GM19351 (cell line): Measurements from ENCODE around the gene SEC23B.
"Not testable (repeated sequence)": the region's sequence is repeated elsewhere in the genome, so short reads cannot be mapped to it uniquely, and the experiment has no call there.

Experiments
- ATAC-seq: cut with Tn5 transposase; IDR thresholded peaks from one replicate; pipeline ENCODE4 v1.9.1; 2021; ENCODE audit warnings: mild to moderate bottlenecking, moderate library complexity; ENCODE audit not compliant: unreplicated experiment

The SEC23B gene

DNA sequence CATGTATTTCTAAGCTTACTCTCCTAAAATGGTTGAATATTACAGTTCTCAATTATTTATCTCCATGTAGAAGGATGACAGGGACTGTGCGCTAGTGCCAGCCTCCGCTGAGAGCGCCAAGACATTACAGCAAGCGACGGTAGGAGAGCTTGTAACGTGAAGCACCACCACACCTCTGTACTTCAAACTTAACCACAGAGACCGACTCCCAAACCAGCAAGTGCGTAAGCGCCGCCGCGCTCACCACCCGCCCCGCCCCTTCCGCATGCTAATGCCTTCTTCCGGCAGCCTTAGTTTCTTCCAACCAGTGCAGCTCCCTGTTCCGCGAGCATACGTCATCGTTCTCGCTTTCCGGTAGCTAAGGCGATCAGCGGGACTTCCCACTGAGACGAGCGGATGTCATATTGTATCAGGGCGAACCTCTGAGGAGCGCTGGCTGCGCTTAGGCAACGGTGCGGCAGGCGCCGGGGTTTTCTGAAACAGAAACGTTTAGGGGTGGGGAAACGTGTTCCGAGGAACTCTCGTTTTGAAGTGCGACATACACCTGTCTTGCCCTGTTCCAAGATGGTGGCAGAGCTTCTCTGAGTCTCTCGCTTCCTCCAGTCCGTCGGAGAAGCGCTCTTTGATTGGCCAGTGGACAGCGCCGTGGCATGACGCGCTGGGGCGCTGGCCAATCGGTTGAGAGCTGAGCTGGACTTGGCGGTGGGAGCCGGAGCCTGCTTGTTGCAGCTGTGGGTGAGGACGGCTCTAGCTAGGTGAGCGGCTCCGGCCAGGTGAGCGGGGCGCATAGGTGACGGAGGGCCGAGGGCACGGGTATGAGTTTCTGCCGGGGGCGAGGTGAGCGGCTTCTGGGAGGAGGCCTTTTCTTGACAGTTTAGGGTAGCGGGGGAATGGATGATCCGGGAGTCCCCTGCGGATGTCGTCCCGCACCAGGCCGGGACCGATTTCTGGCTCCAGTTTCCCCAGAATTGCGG, at the start of gene SEC23B:
Gene SEC23B (plus strand): TSS at position 723 of the 974 bp plus-strand sequence. CDS start 2,896 bp downstream, outside the sequence.
- peak; percentile 90 for ATAC-seq

DNA sequence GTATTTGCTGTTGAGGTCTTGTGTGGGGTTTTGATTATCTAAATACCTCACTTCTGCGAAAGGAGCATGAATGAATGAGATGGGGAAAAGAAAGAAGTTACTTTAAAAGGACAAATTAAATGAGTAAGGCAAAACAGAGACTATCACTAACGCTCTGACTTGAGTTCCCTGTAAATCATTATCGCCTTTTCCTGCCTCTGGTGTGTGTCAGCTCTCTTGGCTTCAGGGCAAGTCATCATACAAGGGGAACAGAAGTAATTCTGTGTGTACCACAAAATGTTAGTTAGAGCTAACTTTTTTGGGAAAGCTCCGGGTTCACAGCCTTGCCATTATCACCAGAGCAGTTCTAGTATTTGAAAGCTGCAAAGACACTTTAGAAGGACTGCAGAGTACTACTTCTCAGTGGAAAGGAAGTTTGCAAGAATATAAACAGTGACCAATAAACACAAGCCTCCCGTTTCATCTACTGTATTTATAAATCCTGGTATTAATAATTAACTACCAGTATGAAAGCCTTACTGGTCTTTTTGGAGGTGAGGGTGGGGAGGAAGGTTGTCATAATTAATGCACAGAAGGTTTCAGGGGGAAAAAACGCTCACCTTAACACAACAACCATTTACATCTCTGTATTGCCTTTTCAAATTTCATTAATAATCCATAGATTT, 42.1 kb upstream of the SEC23B start:
- no peak for ATAC-seq

DNA sequence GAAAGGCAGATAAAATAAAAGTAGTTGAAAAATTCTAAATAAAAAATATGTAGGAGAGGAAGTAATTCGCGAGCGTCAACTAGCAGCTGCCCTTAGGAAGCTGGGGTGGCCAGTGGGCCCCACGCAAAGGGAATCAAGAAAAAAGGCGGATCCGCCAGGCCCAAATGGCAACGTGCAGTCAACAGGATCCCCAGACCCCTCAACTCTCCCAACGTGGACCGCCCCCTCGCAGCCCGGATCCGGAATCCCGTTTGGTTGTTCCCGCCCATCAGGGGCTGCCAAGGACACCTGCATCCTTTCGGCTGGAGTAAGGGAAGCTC, 41.2 kb upstream of the SEC23B start:
- peak; percentile 21 for ATAC-seq

DNA sequence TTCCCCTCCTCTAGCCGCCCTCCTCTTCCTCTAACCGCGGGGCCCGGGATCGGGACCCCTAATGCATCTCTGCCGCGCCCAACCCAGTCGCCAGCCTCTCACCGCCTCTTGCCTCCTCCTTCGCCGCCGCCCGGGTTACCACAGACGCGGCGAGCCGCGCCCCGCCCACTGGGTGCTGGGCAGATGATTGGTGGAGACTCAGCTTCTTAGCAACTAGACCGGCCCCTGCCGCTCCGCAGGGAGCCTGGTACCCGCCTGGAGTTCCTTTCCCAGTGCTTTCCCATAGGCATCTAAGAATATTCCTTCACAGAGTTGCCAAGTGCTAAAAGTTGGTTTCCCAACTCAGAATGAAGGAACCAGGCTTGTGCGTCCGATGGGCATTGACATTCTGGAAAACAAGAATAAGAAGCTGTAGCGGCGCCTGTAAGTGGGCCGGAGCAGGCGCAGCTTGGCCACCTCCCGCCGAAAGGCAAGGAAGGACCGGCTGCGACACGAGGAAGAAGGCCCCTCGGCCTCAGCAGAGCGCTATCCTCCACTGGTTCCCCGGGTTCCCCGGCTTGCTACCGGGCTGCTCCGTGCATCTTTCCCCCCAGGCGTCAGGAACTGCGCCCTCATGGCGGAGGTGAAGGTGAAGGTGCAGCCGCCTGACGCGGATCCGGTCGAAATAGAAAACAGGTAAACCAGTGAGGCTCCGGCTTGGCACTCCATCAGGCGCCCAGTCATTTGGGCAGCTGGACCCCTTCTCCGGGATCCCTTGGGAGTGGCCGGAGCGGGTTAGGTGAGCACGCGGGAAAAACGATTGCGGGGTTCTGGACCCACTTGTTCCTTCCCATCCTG, 40.6 kb upstream of the SEC23B start, which contains the start of the genes DZANK1 and POLR3F:
Gene DZANK1 (minus strand): TSS at position 137 of the 837 bp plus-strand sequence. CDS start 1,672 bp downstream, outside the sequence.
Gene POLR3F (plus strand): TSS at position 497 of the 837 bp plus-strand sequence. CDS start 117 bp downstream, at position 614.
- peak; percentile 98 for ATAC-seq

DNA sequence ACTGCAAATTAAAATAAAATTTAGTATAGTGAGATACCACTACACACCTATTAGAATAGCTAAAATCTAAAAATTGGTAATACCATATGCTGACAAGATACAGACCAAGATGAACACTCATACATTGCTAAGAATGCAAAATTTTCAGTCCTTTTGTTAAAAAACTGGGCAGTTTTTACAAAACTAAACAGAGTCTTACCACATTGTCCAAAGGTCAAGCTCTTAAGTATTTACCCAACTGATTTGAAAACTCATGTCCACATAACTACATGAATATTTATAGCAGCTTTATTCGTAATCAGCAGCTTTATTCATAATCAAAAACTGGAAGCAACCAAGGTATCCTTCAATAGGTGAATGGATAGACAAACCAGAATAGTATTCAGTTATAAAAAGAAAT, 30.5 kb upstream of the SEC23B start:
- ATAC-seq, result no peak

DNA sequence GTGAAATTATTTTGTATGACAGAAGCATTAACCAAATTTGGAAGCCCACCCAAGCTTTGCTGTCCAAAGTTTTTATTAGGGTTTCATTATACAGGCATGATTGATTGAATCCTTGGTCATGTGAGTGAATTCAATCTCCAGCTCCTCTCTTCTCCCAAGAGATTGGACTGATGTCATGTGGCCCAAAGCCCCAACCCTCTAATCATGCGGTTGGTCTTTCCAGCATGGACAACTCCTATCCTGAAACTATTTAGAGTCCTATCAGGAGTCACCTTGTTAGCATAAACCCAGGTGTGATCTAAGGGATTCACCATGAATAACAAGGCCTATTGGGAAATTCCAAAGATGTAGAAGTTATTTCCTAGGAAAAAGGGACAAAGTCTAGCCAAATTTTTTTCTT, 29.9 kb upstream of the SEC23B start:
- no peak for ATAC-seq

DNA sequence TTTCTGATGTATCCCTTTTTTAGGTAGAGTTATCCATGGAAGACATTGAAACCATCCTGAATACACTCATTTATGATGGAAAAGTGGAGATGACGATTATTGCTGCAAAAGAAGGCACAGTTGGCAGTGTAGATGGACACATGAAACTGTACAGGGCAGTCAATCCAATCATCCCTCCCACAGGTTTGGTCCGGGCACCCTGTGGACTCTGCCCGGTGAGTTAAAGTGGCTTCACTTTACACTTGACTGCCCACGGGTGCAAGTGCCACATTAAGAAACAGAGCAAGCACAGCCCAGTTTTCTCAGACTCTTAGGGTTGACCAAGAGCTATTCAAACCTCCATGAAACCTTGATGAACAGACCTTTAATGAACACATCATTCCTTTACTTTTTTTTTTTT, 26.1 kb upstream of the SEC23B start:
- ATAC-seq, result no peak

DNA sequence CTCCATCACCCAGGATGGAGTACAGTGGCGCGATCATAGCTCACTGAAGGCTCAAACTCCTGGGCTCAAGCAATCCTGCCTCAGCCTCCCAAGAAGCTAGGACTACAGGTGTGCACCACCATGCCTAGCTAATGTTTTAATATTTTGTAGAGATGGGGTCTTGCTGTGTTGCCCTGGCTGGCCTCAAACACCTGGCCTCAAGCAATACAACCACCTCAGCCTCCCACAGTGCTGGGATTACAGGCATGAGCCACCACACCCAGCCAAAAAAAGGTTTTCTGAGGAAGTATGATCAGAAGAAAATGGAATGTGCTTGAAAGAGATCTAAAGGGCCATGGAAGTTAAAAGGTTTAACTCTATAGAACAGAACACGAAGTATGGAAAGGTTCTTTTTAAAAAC, 19.4 kb upstream of the SEC23B start:
- no peak for ATAC-seq

DNA sequence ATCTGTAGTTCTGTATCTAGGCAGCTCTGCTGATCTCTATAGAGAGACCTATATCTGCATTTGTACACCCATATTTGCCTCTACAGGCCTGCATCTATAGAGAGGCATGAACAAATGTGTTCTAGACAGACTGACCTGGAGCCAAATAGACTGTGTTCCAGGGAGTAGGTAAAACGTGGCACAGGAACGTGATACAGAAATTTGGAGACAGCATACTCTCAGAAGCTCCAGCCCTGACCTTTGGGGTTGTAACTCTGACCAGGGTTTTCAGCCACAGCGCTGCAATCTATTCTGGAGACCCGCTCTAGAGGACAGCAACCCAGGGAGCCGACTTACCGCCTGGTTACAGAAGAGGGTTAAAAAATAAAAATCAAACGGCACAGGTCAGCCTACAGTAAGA, 11.7 kb upstream of the SEC23B start:
- ATAC-seq, result no peak

DNA sequence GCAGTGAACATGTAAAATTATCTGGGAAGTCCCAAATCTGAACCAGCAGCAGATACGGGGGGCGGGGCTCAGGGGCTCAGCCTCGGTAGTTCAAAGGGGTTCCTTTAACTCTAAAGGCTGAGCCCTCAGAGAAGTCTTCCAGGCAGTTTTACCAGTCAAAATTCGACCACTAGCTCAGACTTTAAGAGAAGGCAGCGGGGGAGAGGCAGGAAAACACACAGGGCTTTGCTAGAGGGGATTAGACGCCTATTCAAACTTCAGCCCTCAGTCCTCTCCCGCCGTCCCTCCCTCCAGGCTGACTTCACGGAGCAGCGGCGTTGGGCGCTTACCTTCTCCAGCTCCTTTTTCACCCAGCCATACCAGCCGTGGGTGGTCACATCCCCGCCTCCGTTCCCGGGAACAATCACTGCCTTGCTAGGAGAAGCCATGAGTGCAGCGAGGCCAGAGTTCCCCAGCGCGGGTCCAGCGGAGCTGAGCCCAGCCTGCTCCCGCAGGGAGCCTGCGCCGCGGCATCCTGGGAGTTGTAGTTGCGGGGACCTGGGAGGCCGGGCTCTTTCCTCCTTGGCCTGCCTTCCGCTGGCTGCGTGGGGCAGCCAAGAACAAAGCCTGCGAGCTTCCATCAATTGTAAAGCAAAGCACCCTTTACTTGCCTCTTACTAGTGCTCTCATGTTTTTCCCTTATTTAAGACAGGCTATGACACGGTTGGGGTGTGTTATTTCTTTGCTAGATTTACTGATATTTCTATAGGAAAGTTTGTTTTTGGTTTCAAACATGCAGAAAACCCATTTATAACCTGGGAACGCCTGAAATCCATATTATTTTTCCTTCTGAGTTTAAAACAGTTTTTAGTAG, 10.8 kb upstream of the SEC23B start, which contains the start of gene RBBP9:
Gene RBBP9 (minus strand): TSS at position 486 of the 853 bp plus-strand sequence. CDS start 58 bp downstream, at position 428.
- peak; percentile 95 for ATAC-seq

DNA sequence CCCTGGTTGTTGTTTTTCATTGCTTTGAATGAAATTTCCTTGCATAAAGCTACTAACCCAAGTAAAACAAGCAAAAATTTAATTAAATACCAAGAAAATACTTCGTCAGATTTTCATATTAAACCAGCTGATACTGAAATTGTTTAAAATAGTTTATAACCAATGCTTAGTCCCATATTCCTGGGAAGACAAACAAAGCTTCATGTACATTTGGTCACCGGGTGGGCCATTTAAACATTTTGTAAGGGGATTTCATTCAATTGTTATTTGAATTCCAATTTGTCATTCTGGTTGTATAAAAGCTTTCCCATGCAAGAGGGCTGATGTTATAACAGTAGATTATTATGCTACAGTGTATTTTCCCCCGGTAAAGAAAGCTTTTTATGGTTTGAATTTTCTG, 10.1 kb upstream of the SEC23B start:
- ATAC-seq, result no peak

DNA sequence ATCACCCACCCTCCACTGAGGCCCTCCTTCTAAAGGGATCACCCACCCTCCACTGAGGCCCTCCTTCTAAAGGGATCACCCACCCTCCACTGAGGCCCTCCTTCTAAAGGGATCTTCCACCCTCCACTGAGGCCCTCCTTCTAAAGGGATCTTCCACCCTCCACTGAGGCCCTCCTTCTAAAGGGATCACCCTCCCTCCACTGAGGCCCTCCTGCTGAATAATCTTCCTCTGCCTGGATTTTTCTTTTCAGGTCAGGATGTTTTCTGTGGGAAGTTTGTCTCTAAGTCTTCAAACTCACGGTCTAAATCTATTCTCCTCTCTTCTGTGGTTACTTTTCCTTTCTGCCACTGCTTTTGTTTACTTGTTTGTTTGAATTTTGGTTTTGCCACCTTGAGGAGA, 6.1 kb upstream of the SEC23B start:
- ATAC-seq, result not testable (repeated sequence)

DNA sequence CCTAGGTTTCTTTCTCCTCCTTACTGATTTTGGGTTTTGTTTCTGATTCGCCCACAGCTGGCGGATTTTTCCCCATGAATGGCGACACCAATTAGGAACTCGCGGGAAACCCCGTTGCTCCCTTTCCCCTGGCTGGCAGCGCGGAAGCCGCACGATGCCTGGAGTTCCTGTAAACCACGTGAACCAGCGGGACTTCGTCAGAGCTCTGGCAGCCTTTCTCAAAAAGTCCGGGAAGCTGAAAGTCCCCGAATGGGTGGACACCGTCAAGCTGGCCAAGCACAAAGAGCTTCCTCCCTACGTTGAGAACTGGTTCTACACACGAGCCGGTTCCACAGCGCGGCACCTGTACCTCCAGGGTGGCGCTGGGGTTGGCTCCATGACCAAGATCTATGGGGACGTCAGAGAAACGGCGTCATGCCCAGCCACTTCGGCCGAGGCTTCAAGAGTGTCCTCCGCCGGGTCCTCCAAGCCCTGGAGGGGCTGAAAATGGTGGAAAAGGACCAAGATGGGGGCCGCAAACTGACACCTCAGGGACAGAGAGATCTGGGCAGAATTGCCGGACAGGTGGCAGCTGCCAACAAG, 3.2 kb upstream of the SEC23B start:
- no peak for ATAC-seq

DNA sequence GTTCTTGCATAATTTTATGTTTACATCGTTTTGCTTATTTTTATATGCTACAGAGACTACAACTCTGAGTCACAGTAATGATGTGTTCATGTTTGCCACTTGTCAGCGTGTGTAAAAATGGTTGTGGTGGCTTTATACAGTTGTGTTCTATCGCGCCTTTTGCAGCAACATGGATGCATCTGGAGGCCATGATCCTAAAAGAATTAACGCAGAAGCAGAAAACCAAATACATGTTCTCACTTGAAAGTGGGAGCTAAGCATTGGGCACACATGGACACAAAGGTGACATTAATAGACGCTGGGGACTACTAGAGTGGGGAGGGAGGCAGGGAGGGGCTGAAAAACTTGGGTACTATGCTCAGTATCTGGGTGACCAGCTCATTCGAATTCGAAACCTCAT, 996 bp upstream of the SEC23B start:
- ATAC-seq, result no peak

DNA sequence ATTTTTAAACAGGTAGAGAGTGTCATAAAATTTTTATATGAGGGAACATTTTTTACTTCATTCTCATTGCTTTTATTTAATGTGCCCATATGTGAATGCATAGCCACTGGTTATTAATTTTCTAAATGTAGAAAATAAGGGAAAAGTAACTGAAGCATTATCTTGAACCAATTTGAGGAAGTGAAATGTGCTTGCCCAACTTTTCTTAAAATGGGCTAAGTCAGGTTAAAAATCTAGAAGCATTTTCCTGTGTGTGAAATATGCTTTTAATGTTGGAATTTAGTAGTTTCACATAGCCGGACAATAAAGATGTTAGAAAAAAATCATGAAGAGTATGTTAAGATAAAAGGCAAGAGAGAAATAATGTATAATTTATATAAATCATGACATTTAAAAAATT, 3.8 kb downstream of the SEC23B start:
- ATAC-seq, result no peak

DNA sequence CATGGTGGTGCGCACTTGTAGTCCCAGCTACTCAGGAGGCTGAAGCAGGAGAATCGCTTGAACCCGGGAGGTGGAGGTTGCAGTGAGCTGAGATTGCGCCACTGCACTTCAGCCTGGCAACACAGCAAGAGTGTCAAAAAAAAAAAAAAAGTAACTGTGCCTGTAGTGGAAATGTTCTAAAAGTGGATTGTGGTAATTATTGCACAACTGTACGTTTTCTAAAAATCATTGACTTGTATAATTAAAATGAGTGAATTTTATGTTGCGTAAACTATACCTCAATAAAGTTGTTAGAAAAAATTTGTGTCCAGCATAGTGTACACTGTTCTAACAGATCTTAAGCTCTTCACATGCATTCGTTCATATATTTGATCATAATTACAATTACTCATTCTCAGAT, 5.5 kb downstream of the SEC23B start:
- ATAC-seq, result no peak

DNA sequence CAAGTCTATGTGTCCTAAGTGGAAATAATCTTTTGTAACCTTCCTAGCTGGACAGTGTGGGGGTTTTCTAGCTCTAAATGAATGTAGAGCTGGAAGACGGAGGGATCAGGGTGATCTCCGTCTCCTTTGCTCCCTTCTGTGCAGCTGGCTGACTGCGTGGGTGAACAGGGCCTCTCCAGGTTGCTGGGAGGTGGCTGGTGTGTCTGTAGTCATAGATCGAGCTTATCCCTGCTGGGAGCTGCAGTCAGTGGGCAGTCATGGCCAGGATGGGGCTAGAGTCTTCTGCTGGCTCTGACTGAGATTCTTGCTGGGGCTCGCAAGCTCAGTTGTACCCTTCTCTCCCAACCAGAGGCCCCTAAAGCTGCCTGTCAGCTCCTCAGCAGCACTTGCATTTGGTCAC, 6.4 kb downstream of the SEC23B start:
- ATAC-seq, result no peak

DNA sequence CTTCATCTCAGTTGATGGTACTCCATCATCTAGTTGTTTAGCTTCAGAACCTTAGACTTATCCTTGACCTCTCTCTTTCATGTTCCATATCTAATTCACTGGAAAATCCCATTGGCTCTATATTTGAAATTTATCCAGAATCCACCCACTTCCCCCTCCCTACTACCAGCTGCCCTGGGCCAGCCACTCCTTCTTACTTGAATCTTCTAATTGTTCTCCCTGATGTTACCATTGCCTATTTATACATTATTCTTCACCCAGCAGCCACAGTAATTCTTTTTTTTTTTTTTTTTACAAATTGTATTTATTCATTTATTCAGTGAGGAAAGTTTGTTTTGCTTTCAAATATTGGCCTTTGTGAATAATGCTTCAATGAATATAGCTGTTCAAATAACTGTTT, 8.2 kb downstream of the SEC23B start:
- no peak for ATAC-seq

DNA sequence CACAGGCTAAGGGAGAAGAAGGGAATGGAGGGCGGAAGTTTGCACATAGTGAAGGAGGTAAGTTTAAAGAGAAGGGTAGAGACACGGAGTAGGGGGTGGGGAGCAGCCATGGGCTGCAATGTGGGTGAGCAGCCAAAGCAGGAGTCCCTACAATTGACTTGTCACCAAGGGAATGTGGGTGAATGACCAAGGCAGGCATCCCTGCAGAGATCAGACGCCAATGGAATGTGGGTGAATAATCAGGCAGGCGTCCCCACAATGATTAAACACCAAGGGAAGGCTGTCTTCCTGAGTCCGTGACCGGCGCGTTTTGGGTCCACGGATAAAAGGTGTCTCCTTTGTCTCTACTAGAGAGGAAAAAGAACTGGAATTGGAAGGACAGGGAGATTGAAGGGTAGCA, 14.3 kb downstream of the SEC23B start:
- ATAC-seq, result not testable (repeated sequence)

DNA sequence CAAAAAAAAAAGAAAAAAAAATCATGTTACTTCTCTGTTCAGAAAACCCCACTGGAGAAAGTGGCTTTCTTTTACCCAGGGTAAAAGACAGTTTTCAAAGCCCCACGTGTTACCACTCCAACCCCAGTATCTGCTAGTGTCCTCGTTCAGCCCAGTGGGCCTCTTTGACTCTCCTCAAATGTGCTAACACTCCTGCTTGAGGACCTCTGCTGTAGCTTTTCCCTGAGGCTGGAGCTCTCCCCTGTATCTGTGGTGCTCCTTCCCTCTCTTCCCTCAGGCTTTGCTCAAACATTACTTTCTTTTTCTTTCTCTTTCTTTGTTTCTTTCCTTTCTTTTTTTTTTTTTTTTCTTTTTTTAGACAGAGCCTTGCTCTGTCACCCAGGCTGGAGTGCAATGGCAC, 15.3 kb downstream of the SEC23B start:
- no peak for ATAC-seq
